NCI-H2171 (cell line): Measurements from ENCODE around the gene SIRT7.
"Not testable (repeated sequence)": the region's sequence is repeated elsewhere in the genome, so short reads cannot be mapped to it uniquely, and the experiment has no call there.

ENCODE experiments used
- DNase-seq: peaks from one replicate; lab custom pipeline; 2025; lab: John Stamatoyannopoulos, UW

SIRT7 gene

GRCh38 chr17:81920612-81921536, 2.9 kb upstream of the SIRT7 start:
- DNase-seq: no peak

- DNase-seq: no peak
These were observed 1.0 kb upstream of the SIRT7 start for GRCh38 chr17:81918832-81919545.

- not testable (repeated sequence) for DNase-seq
These were observed 325 bp upstream of the SIRT7 start for GRCh38 chr17:81918333-81918669.

- DNase-seq: no peak
These were observed 1.6 kb downstream of the SIRT7 start for GRCh38 chr17:81916234-81917001.

GRCh38 chr17:81915331-81915730, 2.6 kb downstream of the SIRT7 start:
- no peak for DNase-seq

- DNase-seq: no peak
These were observed 3.7 kb downstream of the SIRT7 start for GRCh38 chr17:81914103-81914850.

GRCh38 chr17:81913394-81914102, 4.4 kb downstream of the SIRT7 start:
- no peak for DNase-seq

GRCh38 chr17:81912441-81913309, 5.3 kb downstream of the SIRT7 start:
- no peak for DNase-seq

GRCh38 chr17:81911969-81912368, 6.0 kb downstream of the SIRT7 start:
- DNase-seq: no peak

GRCh38 chr17:81911277-81911961, 6.6 kb downstream of the SIRT7 start, which contains the start of gene PCYT2:
PCYT2 (minus strand) TSS chr17:81911399; CDS start chr17:81911355, 44 bp downstream.
- peak; percentile 93 for DNase-seq

- DNase-seq: no peak
These were observed 7.1 kb downstream of the SIRT7 start for GRCh38 chr17:81910840-81911276.

- no peak for DNase-seq
These were observed 7.8 kb downstream of the SIRT7 start for GRCh38 chr17:81909966-81910839.

- DNase-seq: no peak
These were observed 8.7 kb downstream of the SIRT7 start for GRCh38 chr17:81909231-81909630.

GRCh38 chr17:81908793-81909192, 9.2 kb downstream of the SIRT7 start:
- DNase-seq: no peak

GRCh38 chr17:81907219-81908145, 10.5 kb downstream of the SIRT7 start:
- DNase-seq: no peak

- no peak for DNase-seq
These were observed 11.3 kb downstream of the SIRT7 start for GRCh38 chr17:81906476-81907218.

GRCh38 chr17:81905993-81906392, 12.0 kb downstream of the SIRT7 start:
- no peak for DNase-seq
